Activated T-cell treated with anti-CD3 and anti-CD28 coated beads for 24 hours (primary cell): Measurements from ENCODE around the gene GYPC.

Source experiments
- DNase-seq: peaks from one replicate; pipeline ENCODE4 v3.0.0-alpha.2; 2020; ENCODE audit warnings: low read depth

Gene GYPC

GRCh38 chr2:126732682-126733245 lies 76.8 kb downstream of the GYPC start:
- DNase-seq: no peak

DNA sequence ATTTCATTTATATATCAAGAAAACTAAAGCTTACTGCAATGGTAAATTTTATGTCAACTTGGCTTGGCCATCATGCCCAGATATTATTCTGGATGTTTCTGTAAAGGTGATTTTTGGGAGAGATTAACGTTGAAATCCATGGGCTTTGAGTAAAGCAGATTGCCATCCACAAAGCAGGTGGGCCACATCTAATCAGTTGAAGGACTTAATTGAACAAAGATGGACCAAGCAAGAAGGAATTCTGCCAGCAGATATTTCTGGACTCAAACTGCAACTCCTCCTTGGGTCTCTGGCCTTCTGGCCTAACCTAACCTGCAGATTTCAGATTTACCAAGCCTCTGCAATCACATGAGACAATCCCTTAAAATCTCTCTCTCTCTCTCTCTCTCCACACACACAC lies 77.8 kb downstream of the GYPC start:
- DNase-seq: no peak

- no peak for DNase-seq
Measured at GRCh38 chr2:126736133-126736874, 80.3 kb downstream of the GYPC start.

- DNase-seq: no peak
Measured at GRCh38 chr2:126739141-126739540, 83.2 kb downstream of the GYPC start.

DNA sequence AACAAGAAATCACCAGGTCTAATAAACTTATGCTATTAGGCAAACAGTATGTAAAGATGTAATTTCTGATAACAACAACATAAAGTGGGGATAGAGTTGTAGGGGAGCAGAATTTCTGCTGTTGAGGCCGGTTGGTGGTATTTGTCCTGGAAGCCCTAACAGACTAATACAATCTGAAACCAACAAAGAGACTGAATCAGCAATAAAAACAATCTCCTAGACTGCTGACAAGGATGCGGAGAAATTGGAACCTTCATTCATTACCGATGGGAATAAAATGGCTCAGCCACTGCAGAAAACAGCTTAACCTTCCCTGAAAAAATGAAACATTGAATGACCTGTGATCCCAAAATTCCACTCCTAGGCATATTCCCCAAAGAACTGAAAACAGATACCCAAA lies 88.7 kb downstream of the GYPC start:
- DNase-seq: no peak
